Bronchial epithelial cell (primary cell): ENCODE results near the gene ADORA1. TPM values are rescaled to one million over a fixed set of nuclear protein-coding genes. Genes with fewer than 3 reads are reported as not detected.

ENCODE experiments used
- DNase-seq: peaks from one replicate; pipeline ENCODE4 v3.0.0-alpha.2; 2010; ENCODE audit warnings: low read depth
- FAIRE-seq: peaks from 2 replicates; lab custom pipeline; 2011; peaks lifted over from hg19 to GRCh38; lab: Jason Lieb, UNC
- H3K27me3 ChIP-seq: 2 replicates; pipeline ENCODE4 v1.5.1; 2011; ENCODE audit warnings: low read length; ENCODE audit not compliant: control insufficient read depth, insufficient read depth
- H3K36me3 ChIP-seq: 2 replicates; pipeline ENCODE4 v1.5.1; 2011; ENCODE audit warnings: low read length; ENCODE audit not compliant: control insufficient read depth, insufficient read depth
- H3K4me3 ChIP-seq: 2 replicates; pipeline ENCODE4 v1.5.1; 2011; ENCODE audit warnings: mild to moderate bottlenecking, low read depth, low read length, control low read depth
- total RNA-seq: library from RNA; depleted of rRNA; stranded (reverse); fragments of >200 nt; gene quantifications from 2 replicates; pipeline ENCODE4 v1.2.1, GENCODE V29; 2014
- TF ChIP-seq, protein P1 (sequence below): IDR thresholded peaks from 2 replicates; pipeline ENCODE4 v1.5.1; 2011; ENCODE audit warnings: mild to moderate bottlenecking, moderate library complexity, low read length, control low read depth, inconsistent platforms; ENCODE audit not compliant: insufficient read depth, severe bottlenecking

Gene ADORA1
- total RNA-seq, 1 donor from 2014 or later = under 0.01 TPM

DNA sequence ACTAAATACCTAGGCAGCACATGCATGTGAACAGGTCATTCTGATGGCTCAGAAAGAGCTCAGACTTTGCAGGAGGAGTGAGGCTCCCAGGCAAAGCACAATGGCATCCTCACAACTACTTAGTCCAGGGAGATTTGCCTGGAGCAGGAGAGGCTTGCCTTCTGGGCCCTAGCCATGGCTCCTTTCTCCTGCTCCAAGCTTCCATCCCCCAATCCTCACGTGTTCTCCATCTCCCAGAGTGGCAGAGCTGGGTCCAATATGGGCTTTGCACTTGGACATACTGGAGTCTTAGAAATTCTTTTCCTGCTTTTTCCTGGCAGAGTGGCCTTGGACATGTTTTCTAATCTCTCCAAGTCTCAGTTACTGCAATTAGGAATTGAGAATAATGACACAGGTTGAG, 32.3 kb downstream of the ADORA1 start:
- no peaks in the 10 kb centered on the region for H3K36me3 ChIP-seq
- TF ChIP-seq, protein P1, sequence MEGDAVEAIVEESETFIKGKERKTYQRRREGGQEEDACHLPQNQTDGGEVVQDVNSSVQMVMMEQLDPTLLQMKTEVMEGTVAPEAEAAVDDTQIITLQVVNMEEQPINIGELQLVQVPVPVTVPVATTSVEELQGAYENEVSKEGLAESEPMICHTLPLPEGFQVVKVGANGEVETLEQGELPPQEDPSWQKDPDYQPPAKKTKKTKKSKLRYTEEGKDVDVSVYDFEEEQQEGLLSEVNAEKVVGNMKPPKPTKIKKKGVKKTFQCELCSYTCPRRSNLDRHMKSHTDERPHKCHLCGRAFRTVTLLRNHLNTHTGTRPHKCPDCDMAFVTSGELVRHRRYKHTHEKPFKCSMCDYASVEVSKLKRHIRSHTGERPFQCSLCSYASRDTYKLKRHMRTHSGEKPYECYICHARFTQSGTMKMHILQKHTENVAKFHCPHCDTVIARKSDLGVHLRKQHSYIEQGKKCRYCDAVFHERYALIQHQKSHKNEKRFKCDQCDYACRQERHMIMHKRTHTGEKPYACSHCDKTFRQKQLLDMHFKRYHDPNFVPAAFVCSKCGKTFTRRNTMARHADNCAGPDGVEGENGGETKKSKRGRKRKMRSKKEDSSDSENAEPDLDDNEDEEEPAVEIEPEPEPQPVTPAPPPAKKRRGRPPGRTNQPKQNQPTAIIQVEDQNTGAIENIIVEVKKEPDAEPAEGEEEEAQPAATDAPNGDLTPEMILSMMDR = no peak
- H3K4me3 ChIP-seq = no peak overlapping the region
- FAIRE-seq (no peak), DNase-seq (no peak)
- H3K27me3 ChIP-seq = peaks cover 4% of the 10 kb centered on the region

DNA sequence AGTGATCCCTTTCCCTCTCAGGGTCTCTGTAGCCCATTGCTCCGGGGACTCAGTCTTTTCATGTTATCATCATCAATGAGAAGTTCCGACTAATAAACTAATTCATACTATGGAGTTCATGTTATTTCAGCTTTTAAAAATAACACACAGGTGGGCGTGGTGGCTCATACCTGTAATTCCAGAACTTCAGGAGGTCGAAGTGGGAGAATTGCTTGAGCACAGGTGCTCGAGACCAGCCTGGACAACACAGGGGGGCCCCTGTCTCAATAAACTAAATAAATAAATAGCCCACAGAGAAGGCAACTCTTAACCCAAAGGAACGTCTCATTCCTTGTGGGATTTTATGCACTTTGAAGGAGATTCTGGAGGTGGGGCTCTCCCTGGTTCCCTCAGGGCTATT, 33.6 kb downstream of the ADORA1 start:
- Histone ChIP-seq H3K36me3 (no peaks in the 10 kb centered on the region), H3K27me3 (peaks cover 4% of the 10 kb centered on the region), H3K4me3 (no peak overlapping the region)
- TF ChIP-seq, protein P1 = no peak
- FAIRE-seq = no peak
- DNase-seq = no peak

DNA sequence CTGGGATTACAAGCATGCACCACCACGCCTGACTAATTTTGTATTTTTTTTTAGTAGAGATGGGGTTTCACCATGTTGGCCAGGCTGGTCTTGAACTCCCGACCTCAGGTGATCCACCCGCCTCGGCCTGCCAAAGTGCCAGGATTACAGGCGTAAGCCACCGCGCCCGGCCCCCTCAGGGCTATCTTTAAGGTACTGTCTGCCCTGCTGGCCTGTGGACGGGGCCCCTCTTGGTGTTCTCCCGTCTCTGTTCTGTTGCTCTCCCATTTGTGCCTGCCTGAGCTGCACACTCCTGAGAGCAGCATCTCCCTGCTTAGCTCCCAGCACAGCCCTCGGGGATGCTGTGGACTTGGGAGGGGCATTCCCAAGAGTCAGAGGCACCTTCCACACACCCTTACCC, 34.2 kb downstream of the ADORA1 start:
- FAIRE-seq = no peak
- DNase-seq = no peak
- Histone ChIP-seq H3K4me3 (no peak overlapping the region), H3K27me3 (peaks cover 4% of the 10 kb centered on the region), H3K36me3 (no peaks in the 10 kb centered on the region)
- TF ChIP-seq, protein P1 = no peak

DNA sequence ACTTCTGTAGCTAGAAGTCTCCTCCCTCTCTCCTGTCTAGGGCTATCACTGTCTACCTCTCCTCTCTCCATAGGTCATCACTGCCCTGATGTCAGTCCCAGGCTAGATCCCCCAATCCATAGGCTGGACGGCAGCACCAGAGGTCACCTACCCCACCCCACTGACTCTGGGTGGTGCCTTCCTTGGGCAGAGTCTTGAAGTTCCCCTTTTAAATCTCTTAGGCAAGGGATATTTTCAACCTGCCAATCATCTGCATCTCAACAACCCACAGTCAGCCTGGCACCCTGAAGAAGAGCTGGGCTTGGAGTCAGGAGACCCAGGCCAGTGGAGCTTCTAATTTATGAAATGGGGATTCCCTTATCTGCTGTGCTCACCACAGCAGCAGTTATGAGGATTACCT, 34.9 kb downstream of the ADORA1 start:
- H3K27me3 ChIP-seq = peaks cover 4% of the 10 kb centered on the region

GRCh38 chr1:203163891-203164635, 36.5 kb downstream of the ADORA1 start:
- Histone ChIP-seq H3K27me3 (peaks cover 7% of the 10 kb centered on the region), H3K36me3 (no peaks in the 10 kb centered on the region), H3K4me3 (no peak overlapping the region)
- TF ChIP-seq, protein P1 = no peak
- no peak for FAIRE-seq
- DNase-seq = no peak

More for the DNA sequence above, 34.9 kb downstream of the ADORA1 start:
- H3K36me3 ChIP-seq = no peaks in the 10 kb centered on the region
- FAIRE-seq (no peak), DNase-seq (no peak)
- no peak overlapping the region for H3K4me3 ChIP-seq
- TF ChIP-seq, protein P1 = no peak
